SJCRH30 (cell line): ENCODE measurements around the gene STK39. TPM values are rescaled to one million over a fixed set of nuclear protein-coding genes. Genes with fewer than 3 reads are reported as not detected.

ENCODE experiments used
- DNase-seq, 2 experiments: peaks; one replicate each; pipeline ENCODE4 v3.0.0-alpha.2; 2015 to 2020
- H3K27ac ChIP-seq: fragments of 250-450 bp; sonication (Bioruptor Pico); 2 replicates; pipeline ENCODE4 v1.5.1; 2020; ENCODE audit warnings: mild to moderate bottlenecking, moderate library complexity
- H3K27me3 ChIP-seq: fragments of 250-450 bp; sonication (Bioruptor Pico); 2 replicates; pipeline ENCODE4 v1.5.1; 2020; ENCODE audit warnings: mild to moderate bottlenecking, moderate library complexity
- H3K36me3 ChIP-seq: fragments of 250-450 bp; sonication (Bioruptor Pico); 2 replicates; pipeline ENCODE4 v1.5.1; 2020; ENCODE audit warnings: mild to moderate bottlenecking, moderate library complexity
- H3K4me1 ChIP-seq: fragments of 250-450 bp; sonication (Bioruptor Pico); 2 replicates; pipeline ENCODE4 v1.5.1; 2020; ENCODE audit warnings: mild to moderate bottlenecking, moderate library complexity
- H3K4me3 ChIP-seq: fragments of 250-450 bp; sonication (Bioruptor Pico); 2 replicates; pipeline ENCODE4 v1.5.1; 2020; ENCODE audit warnings: mild to moderate bottlenecking, moderate library complexity
- H3K9me3 ChIP-seq: fragments of 250-450 bp; sonication (Bioruptor Pico); replicated peaks from 2 replicates; pipeline ENCODE4 v1.5.1; 2020; ENCODE audit warnings: mild to moderate bottlenecking, moderate library complexity
- total RNA-seq: library from RNA; depleted of rRNA; stranded (reverse); fragments of >200 nt; shearing (Covaris generic); gene quantifications from 2 replicates; pipeline ENCODE4 v1.2.3, GENCODE V29; 2014

Gene STK39
- total RNA-seq, 1 experiment from 2014 or later = 8.5 TPM

DNA sequence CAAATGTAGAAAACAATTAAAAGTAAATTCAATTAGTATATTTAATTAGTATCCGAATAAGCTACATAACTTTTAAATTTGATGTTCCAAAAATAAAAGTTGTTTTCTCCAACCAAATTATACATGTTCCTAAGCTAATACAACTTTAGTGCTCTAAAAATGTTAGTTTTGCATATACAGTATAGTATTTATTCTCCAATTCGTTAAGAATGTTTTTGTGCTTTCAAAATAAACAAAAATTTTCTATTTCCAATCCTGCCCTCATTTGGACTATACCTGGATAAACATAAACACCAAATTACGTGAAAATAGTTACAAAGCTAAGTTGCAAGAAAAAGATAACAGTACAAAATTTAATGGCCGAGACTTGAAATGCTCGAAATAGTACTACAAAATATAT lies 71.9 kb downstream of the STK39 start:
- no peaks in the 10 kb centered on the region for H3K4me1 ChIP-seq
- H3K36me3 ChIP-seq = no peaks in the 10 kb centered on the region; the same call in 1 of the 2 replicates
- no peaks in the 10 kb centered on the region for H3K9me3 ChIP-seq
- H3K27me3 ChIP-seq = no peaks in the 10 kb centered on the region
- H3K4me3 ChIP-seq = no peak overlapping the region
- no peak overlapping the region for H3K27ac ChIP-seq
- DNase-seq = no peak

DNA sequence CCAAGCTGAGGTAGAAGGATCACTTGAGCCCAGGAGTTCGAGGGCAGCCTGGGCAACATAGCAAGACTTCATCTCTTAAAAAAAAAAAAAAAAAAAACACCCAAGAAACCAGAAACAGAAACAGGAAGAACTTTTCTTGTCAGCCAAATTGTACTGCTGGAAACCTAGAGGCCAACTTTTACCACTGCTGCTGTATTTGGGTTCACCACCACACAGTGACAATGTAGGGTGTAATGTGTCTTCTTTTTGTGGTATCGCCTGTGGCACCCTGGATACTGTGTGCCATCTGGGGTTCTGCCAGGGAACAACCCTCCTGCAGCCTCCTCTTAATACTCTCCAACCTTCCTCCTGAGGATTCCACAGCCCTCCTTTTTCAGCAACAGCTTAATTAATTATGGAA lies 72.6 kb downstream of the STK39 start:
- H3K4me1 ChIP-seq = no peaks in the 10 kb centered on the region
- no peak overlapping the region for H3K27ac ChIP-seq
- no peaks in the 10 kb centered on the region; the same call in 1 of the 2 replicates for H3K36me3 ChIP-seq
- no peaks in the 10 kb centered on the region for H3K27me3 ChIP-seq
- H3K4me3 ChIP-seq = no peak overlapping the region
- no peak for DNase-seq
- no peaks in the 10 kb centered on the region for H3K9me3 ChIP-seq

- H3K27me3 ChIP-seq = no peaks in the 10 kb centered on the region
- H3K9me3 ChIP-seq = no peaks in the 10 kb centered on the region
- DNase-seq = no peak
- no peaks in the 10 kb centered on the region; the same call in 1 of the 2 replicates for H3K36me3 ChIP-seq
- H3K4me3 ChIP-seq = no peak overlapping the region
- H3K27ac ChIP-seq = no peak overlapping the region
- no peaks in the 10 kb centered on the region for H3K4me1 ChIP-seq
Observed at GRCh38 chr2:168172071-168172470, 75.3 kb downstream of the STK39 start.

GRCh38 chr2:168171059-168171762 lies 76.2 kb downstream of the STK39 start:
- H3K9me3 ChIP-seq = no peaks in the 10 kb centered on the region
- no peaks in the 10 kb centered on the region; the same call in 1 of the 2 replicates for H3K36me3 ChIP-seq
- no peaks in the 10 kb centered on the region for H3K27me3 ChIP-seq
- no peak overlapping the region for H3K27ac ChIP-seq
- no peak for DNase-seq
- no peaks in the 10 kb centered on the region for H3K4me1 ChIP-seq
- no peak overlapping the region for H3K4me3 ChIP-seq

DNA sequence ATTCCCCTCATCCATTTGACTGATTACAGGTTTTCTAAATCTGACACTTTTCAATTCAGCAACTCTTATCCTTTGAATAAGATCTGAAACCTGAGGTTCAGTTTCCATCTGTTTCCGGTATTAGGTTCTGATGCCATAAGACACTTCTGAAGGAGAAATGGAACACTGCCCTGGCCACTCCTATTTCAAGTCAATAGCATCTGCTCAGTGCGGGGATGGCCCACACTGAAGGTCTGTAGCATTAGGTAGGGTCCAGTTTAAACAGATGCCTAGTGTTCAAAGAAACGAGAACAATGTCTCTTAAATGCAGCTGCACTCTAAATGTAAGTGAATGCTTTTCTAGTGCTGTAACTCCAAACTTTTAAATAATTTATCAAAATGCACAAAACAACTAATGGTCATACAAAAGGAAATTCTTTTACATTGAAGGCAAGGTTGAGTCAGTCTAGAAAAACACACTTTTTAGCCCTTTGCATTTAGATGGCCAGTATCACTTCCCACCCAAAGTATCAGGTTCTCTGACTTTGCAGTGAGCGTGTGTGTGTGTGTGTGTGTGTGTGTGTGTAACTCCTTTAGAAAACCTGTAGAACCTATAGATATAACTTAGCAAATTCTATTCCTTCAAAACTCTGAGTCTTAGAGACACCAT lies 78.2 kb downstream of the STK39 start:
- no peaks in the 10 kb centered on the region for H3K4me1 ChIP-seq
- DNase-seq = no peak
- no peak overlapping the region for H3K4me3 ChIP-seq
- no peak overlapping the region for H3K27ac ChIP-seq
- no peaks in the 10 kb centered on the region for H3K27me3 ChIP-seq
- no peaks in the 10 kb centered on the region for H3K9me3 ChIP-seq
- H3K36me3 ChIP-seq = no peaks in the 10 kb centered on the region

GRCh38 chr2:168167511-168168263 lies 79.7 kb downstream of the STK39 start:
- Histone ChIP-seq H3K9me3 (no peaks in the 10 kb centered on the region), H3K27ac (no peak overlapping the region)
- DNase-seq = no peak

DNA sequence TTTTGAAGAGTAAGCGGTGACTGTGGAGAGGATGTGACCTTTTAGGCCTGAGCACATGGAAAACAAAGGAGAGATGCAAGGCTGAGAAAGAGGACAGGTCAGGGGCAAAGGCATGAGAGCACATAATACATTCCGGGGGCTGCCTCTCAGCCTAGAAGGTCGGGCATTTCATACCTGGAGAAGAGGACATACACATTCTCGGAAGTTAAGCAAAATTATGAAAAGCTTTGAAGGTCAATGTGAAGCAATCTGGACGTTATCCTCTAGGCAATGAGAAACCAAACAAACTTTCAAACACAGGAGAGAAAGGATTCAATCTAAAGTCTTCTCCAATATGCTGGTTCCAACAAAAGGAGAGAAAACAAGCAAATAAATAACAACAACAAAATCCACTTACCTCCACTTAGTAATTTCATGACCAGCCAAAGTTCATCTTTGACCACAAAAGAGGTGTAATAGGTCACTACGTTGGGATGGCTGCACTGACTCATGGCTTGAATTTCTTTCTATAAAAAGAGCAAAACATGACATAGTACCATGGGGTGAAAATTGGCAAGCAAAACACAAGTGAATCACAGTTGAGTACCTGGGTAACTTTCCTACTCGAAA lies 80.4 kb downstream of the STK39 start:
- DNase-seq = no peak
- Histone ChIP-seq H3K27me3 (no peaks in the 10 kb centered on the region), H3K27ac (no peak overlapping the region), H3K4me1 (no peaks in the 10 kb centered on the region), H3K4me3 (no peak overlapping the region), H3K36me3 (no peaks in the 10 kb centered on the region), H3K9me3 (no peaks in the 10 kb centered on the region)

More at GRCh38 chr2:168167511-168168263, 79.7 kb downstream of the STK39 start:
- H3K36me3 ChIP-seq = no peaks in the 10 kb centered on the region
- no peak overlapping the region for H3K4me3 ChIP-seq
- no peaks in the 10 kb centered on the region for H3K4me1 ChIP-seq
- H3K27me3 ChIP-seq = no peaks in the 10 kb centered on the region

DNA sequence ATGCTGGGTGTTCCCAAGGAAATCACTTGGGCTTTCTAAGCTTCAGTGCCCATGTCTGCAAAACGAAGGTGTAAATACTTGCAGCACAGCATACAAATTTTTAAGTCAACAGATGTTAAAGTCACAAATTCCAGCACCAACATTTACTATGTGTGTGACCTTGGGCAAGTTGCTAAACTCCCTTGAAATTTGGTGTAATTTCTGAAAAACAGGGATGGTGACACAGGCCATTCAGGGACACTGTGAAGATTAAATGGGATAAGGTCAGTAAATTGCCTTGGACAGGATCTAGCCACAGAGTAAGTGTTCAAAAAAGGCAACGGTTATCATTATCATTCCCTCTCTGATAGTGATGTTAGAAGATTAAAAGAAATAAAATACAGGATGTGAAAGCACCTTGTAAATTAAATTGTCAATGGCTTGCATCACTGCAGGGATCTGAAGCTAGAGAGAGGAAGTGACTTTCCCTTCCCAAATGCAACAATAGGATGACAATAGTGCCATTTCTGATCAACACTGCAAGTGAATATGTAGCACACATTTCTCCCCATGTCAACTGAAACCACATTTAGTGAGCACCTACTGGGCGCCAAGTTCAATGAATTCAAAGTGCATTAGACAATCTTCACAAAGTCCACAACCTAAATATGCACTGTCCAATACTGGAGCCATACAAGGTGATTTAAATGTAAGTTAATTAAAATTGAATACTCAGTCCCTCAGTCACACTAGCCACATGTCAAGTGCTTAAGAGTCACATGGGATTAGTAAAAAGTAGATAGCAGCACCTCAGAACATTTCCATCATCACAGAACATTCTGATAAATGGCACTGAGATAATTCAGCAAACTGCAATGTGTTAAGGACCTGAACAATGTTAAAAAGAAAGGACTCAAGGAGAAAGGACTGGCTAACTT lies 81.2 kb downstream of the STK39 start:
- no peak overlapping the region for H3K4me3 ChIP-seq

DNA sequence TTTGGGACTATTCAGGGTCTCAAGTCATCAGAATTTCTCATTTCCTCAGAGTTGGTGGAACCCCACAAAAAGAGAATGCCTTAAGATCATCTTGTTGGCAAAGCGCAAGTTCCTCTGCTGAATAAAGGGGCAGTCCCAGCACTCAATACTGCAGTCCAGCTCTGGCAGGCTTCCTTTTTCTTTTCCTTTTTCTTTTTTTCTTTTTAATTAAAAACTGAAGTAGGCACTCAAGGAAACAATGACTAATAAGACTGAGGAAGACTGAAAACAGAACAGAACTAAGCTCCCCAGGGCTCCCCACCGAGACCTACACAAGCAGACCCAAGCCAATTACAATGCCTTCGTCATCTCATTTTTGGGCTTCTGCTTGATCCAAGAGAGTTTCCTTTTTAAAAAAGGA lies 82.0 kb downstream of the STK39 start:
- Histone ChIP-seq H3K36me3 (no peaks in the 10 kb centered on the region), H3K27ac (no peak overlapping the region), H3K4me1 (no peaks in the 10 kb centered on the region), H3K4me3 (no peak overlapping the region), H3K27me3 (no peaks in the 10 kb centered on the region), H3K9me3 (no peaks in the 10 kb centered on the region)
- no peak for DNase-seq

More for the DNA sequence above, 81.2 kb downstream of the STK39 start:
- no peaks in the 10 kb centered on the region for H3K27me3 ChIP-seq
- no peaks in the 10 kb centered on the region for H3K9me3 ChIP-seq
- H3K4me1 ChIP-seq = no peaks in the 10 kb centered on the region
- H3K27ac ChIP-seq = no peak overlapping the region
- no peak for DNase-seq
- no peaks in the 10 kb centered on the region for H3K36me3 ChIP-seq

DNA sequence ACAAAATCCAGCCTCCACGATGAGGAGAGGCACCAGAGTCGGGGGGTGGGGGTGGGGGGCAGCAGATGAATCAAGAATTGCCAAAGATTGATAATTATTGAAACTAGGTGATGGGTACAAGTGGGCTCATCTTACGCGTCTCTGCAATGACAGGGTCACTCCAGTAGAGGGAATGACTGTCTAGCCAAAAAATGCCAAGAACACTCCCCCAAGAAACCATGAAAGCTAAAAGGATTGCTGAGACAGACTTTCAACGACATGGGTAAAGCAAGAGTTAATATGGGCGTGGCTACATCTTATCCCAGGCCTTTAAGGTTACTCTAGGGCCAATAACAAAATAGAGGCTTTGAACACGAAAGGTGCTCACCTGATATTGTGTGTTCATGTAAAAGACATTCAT lies 86.5 kb downstream of the STK39 start:
- Histone ChIP-seq H3K27me3 (no peaks in the 10 kb centered on the region), H3K4me3 (no peak overlapping the region), H3K4me1 (no peaks in the 10 kb centered on the region), H3K36me3 (no peaks in the 10 kb centered on the region), H3K27ac (no peak overlapping the region), H3K9me3 (no peaks in the 10 kb centered on the region)
- DNase-seq = no peak

DNA sequence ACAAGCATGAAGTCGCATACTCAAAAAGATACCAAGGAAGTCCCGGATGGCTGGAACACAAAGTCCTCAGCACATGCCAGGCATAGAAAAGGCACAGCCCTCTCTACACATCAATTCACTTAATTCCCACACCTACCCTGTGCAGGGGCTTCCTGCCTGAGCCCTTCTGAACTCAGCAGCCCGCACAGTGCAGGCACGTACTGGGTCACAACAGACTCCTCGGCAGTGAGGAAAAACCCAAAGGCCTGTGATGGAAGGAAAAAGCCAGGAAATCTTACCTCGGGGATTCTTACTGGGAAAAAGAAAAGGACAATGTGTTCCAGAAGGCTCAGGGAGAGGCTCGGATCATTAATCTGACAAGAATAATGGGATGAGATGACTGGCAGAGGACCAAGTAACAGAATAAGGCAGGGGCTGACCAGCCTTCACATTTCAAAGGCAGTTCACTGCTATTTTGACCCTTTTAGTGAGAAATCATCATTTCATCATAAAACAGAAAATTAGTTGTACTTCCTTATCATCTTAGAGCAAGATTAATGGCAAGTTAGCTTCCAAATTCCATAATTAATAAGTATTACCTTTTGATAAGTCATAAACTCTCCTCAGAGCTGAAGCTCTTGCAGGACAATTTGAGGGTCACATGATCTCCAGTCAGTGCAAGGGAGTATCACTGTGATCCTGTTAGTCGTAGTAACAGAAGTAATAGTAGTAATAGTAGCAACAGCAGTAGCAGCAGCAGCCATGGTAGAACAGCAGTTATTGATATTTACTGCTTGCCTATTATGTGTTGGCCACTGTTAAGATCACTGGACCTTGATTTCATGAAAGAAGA lies 87.4 kb downstream of the STK39 start:
- DNase-seq = no peak
- Histone ChIP-seq H3K27me3 (no peaks in the 10 kb centered on the region), H3K4me3 (no peak overlapping the region), H3K36me3 (no peaks in the 10 kb centered on the region), H3K4me1 (no peaks in the 10 kb centered on the region), H3K9me3 (no peaks in the 10 kb centered on the region), H3K27ac (no peak overlapping the region)

- Histone ChIP-seq H3K9me3 (no peaks in the 10 kb centered on the region), H3K4me1 (0 out of 2 replicates have a peak, but pooled peaks cover 2% of the 10 kb centered on the region), H3K36me3 (no peaks in the 10 kb centered on the region), H3K4me3 (no peak overlapping the region), H3K27ac (no peak overlapping the region), H3K27me3 (no peaks in the 10 kb centered on the region)
- no peak for DNase-seq
Observed at GRCh38 chr2:168158586-168158985, 88.8 kb downstream of the STK39 start.

DNA sequence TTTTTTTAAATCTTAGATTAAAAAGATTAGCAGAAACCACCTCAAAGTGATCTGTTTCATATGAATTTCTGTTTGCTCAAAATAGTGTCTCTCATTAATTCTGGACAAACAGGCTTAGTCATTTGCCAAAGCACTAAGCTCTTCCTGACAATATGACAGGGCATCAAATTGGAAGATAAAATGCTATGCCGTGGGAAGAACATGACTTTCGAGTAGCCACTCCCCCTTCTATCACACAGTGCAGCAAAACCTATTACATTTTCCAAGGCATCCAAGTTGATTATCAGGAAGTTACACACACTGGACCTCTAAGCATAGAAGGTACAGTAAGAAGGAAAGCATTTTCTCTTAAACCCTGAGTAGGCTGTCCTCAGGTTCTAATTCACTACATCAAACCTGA lies 89.5 kb downstream of the STK39 start:
- Histone ChIP-seq H3K9me3 (no peaks in the 10 kb centered on the region), H3K4me1 (peaks cover 4% of the 10 kb centered on the region; the same call in 1 of the 2 replicates), H3K27me3 (no peaks in the 10 kb centered on the region), H3K36me3 (no peaks in the 10 kb centered on the region), H3K4me3 (no peak overlapping the region), H3K27ac (no peak overlapping the region)
- no peak for DNase-seq
